H9 (cell line): ENCODE results near the gene SNED1. TPM values are rescaled to one million over a fixed set of nuclear protein-coding genes. Genes with fewer than 3 reads are reported as not detected.

Experiments used
- DNase-seq: peaks from one replicate; pipeline ENCODE4 v3.0.0-alpha.2; 2017
- H2AFZ ChIP-seq: one replicate; pipeline ENCODE4 v1.6.1; 2013; ENCODE audit warnings: mild to moderate bottlenecking, low read length, control low read depth, moderate library complexity
- H2AK5ac ChIP-seq: 2 replicates; pipeline ENCODE4 v1.6.1; 2013; ENCODE audit warnings: low read length, control low read depth, mixed read lengths; ENCODE audit not compliant: insufficient read length
- H2BK120ac ChIP-seq: one replicate; pipeline ENCODE4 v1.6.1; 2013; ENCODE audit warnings: low read depth, mild to moderate bottlenecking, low read length, control low read depth, inconsistent platforms; ENCODE audit not compliant: poor library complexity, severe bottlenecking
- H2BK12ac ChIP-seq: 2 replicates; pipeline ENCODE4 v1.6.1; 2013; ENCODE audit warnings: low read length, control low read depth, mixed read lengths, low read depth; ENCODE audit not compliant: insufficient read length
- H2BK15ac ChIP-seq: 2 replicates; pipeline ENCODE4 v1.6.1; 2013; ENCODE audit warnings: low read depth, low read length, control low read depth
- H2BK20ac ChIP-seq: one replicate; pipeline ENCODE4 v1.6.1; 2013; ENCODE audit warnings: low read depth, mild to moderate bottlenecking, low read length, control low read depth, inconsistent platforms; ENCODE audit not compliant: poor library complexity, severe bottlenecking
- H2BK5ac ChIP-seq: 2 replicates; pipeline ENCODE4 v1.6.1; 2013; ENCODE audit warnings: low read length, control low read depth, mixed read lengths; ENCODE audit not compliant: insufficient read length
- H3K14ac ChIP-seq: 2 replicates; pipeline ENCODE4 v1.6.1; 2013; ENCODE audit warnings: low read length, control low read depth; ENCODE audit not compliant: insufficient read depth
- H3K18ac ChIP-seq: 2 replicates; pipeline ENCODE4 v1.6.1; 2013; ENCODE audit warnings: low read depth, mild to moderate bottlenecking, mixed read lengths, low read length, control low read depth; ENCODE audit not compliant: insufficient read length
- H3K23ac ChIP-seq: 2 replicates; pipeline ENCODE4 v1.6.1; 2013; ENCODE audit warnings: low read length, control low read depth, mixed read lengths, low read depth; ENCODE audit not compliant: insufficient read length
- H3K23me2 ChIP-seq: 2 replicates; pipeline ENCODE4 v1.6.1; 2013; ENCODE audit warnings: low read depth, mild to moderate bottlenecking, mixed read lengths, low read length, control low read depth; ENCODE audit not compliant: insufficient read length, poor library complexity, severe bottlenecking
- H3K27ac ChIP-seq: 2 replicates; pipeline ENCODE4 v1.5.1; 2013; ENCODE audit warnings: low read length, control low read depth, mixed read lengths, low read depth; ENCODE audit not compliant: insufficient read length
- H3K27me3 ChIP-seq: 2 replicates; pipeline ENCODE4 v1.6.1; 2013; ENCODE audit warnings: low read length, control low read depth, inconsistent platforms; ENCODE audit not compliant: insufficient read depth
- H3K4ac ChIP-seq: 2 replicates; pipeline ENCODE4 v1.6.1; 2013; ENCODE audit warnings: low read depth, mild to moderate bottlenecking, control low read depth, inconsistent platforms, low read length, moderate library complexity
- H3K4me1 ChIP-seq: 2 replicates; pipeline ENCODE4 v1.6.1; 2013; ENCODE audit warnings: low read length, control low read depth, inconsistent platforms; ENCODE audit not compliant: insufficient read depth
- H3K4me2 ChIP-seq: 2 replicates; pipeline ENCODE4 v1.6.1; 2013; ENCODE audit warnings: low read length, control low read depth, mixed read lengths; ENCODE audit not compliant: insufficient read length, insufficient read depth
- H3K56ac ChIP-seq: 2 replicates; pipeline ENCODE4 v1.6.1; 2013; ENCODE audit warnings: low read depth, mild to moderate bottlenecking, mixed read lengths, low read length, control low read depth; ENCODE audit not compliant: insufficient read length
- H3K79me1 ChIP-seq: 2 replicates; pipeline ENCODE4 v1.6.1; 2013; ENCODE audit warnings: low read depth, mild to moderate bottlenecking, moderate library complexity, low read length, control low read depth, inconsistent platforms; ENCODE audit not compliant: insufficient read depth, poor library complexity, severe bottlenecking
- H3K79me2 ChIP-seq: 2 replicates; pipeline ENCODE4 v1.6.1; 2013; ENCODE audit warnings: low read length, control low read depth, inconsistent platforms; ENCODE audit not compliant: insufficient read depth
- H3K9ac ChIP-seq: 2 replicates; pipeline ENCODE4 v1.6.1; 2013; ENCODE audit warnings: low read length, control low read depth, mixed read lengths; ENCODE audit not compliant: insufficient read length; ENCODE audit errors: extremely low read depth
- H3K9me3 ChIP-seq: one replicate; pipeline ENCODE4 v1.6.1; 2013; ENCODE audit warnings: low read depth, low read length, inconsistent platforms; ENCODE audit not compliant: control insufficient read depth
- H3T11ph ChIP-seq: one replicate; pipeline ENCODE4 v1.6.1; 2013; ENCODE audit warnings: mild to moderate bottlenecking, low read length, control low read depth, inconsistent platforms
- H4K20me1 ChIP-seq: one replicate; pipeline ENCODE4 v1.6.1; 2013; ENCODE audit not compliant: control insufficient read depth, insufficient read length, insufficient read depth
- H4K5ac ChIP-seq: 2 replicates; pipeline ENCODE4 v1.6.1; 2013; ENCODE audit warnings: low read depth, mild to moderate bottlenecking, mixed read lengths, low read length, control low read depth; ENCODE audit not compliant: insufficient read length
- H4K8ac ChIP-seq: replicated peaks from 2 replicates; pipeline ENCODE4 v1.6.1; 2013; ENCODE audit warnings: low read length, control low read depth, mixed read lengths, low read depth; ENCODE audit not compliant: insufficient read length
- H4K91ac ChIP-seq: 2 replicates; pipeline ENCODE4 v1.6.1; 2013; ENCODE audit warnings: low read depth, mild to moderate bottlenecking, moderate library complexity, mixed read lengths, low read length, control low read depth; ENCODE audit not compliant: insufficient read length
- H3K27ac Mint-ChIP-seq, 3 experiments: 2 replicates in 2 of 3; 3 replicates in 1 of 3; pipeline ENCODE4 v1.8.0; 2020 to 2021; ENCODE audit warnings: mixed read lengths in 3 of 3, mild to moderate bottlenecking in 1 of 3, moderate library complexity in 1 of 3
- H3K27me3 Mint-ChIP-seq: 2 replicates; pipeline ENCODE4 v1.8.0; 2021; ENCODE audit warnings: low read depth, mild to moderate bottlenecking, moderate library complexity, mixed read lengths
- H3K36me3 Mint-ChIP-seq, 3 experiments: 2 replicates in 2 of 3; 3 replicates in 1 of 3; pipeline ENCODE4 v1.8.0; 2020 to 2021; ENCODE audit warnings: low read depth in 3 of 3, mixed read lengths in 3 of 3; ENCODE audit not compliant: insufficient read depth in 1 of 3
- H3K4me1 Mint-ChIP-seq, 2 experiments: 2 replicates each; pipeline ENCODE4 v1.8.0; 2020; ENCODE audit warnings: mixed read lengths in 2 of 2
- H3K4me3 Mint-ChIP-seq, 2 experiments: 2 replicates in 1 of 2; 3 replicates in 1 of 2; pipeline ENCODE4 v1.8.0; 2020 to 2021; ENCODE audit warnings: mild to moderate bottlenecking in 2 of 2, mixed read lengths in 2 of 2, moderate library complexity in 1 of 2
- H3K9me3 Mint-ChIP-seq, 2 experiments: 2 replicates in 1 of 2; 3 replicates in 1 of 2; pipeline ENCODE4 v1.8.0; 2020; ENCODE audit warnings: mild to moderate bottlenecking in 2 of 2, mixed read lengths in 2 of 2, moderate library complexity in 1 of 2
- CTCF ChIP-seq: fragments of 200-600 bp; sonication (generic); conservative IDR thresholded peaks from 3 replicates; pipeline ENCODE4 v1.8.0; 2021; ENCODE audit warnings: antibody characterized with exemption, mild to moderate bottlenecking
- WGBS: extraction: QIAGEN DNeasy Blood & Tissue Kit; methylation state at CpG from one replicate; pipeline ENCODE4 v1.1.7; 2013; ENCODE audit warnings: missing lambda C conversion rate, low lambda C conversion rate, mixed read lengths; ENCODE audit not compliant: insufficient read length; ENCODE audit errors: extremely low coverage; 5-methylcytosine and 5-hydroxymethylcytosine counted together
- total RNA-seq: library from RNA; stranded (reverse); gene quantifications from 2 replicates; pipeline ENCODE4 v1.2.1, GENCODE V29; 2021

SNED1 gene
- total RNA-seq, 1 experiment from 2014 or later = 2.5 TPM

GRCh38 chr2:240987588-240987987, 10.8 kb upstream of the SNED1 start:
- Histone ChIP-seq H2BK12ac (no peak overlapping the region), H3T11ph (no peak overlapping the region), H3K18ac (no peak overlapping the region), H3K9ac (no peak overlapping the region), H2BK5ac (no peak overlapping the region), H3K4ac (no peak overlapping the region), H3K56ac (no peak overlapping the region), H2BK20ac (no peak overlapping the region), H3K79me2 (no peaks in the 10 kb centered on the region), H4K8ac (no peak overlapping the region), H3K4me2 (no peak overlapping the region), H2BK15ac (no peak overlapping the region), H3K4me1 (no peaks in the 10 kb centered on the region), H4K20me1 (no peaks in the 10 kb centered on the region), H3K23ac (no peak overlapping the region), H3K27me3 (no peaks in the 10 kb centered on the region), H2AFZ (no peak overlapping the region), H3K14ac (no peak overlapping the region), H3K9me3 (no peaks in the 10 kb centered on the region), H3K23me2 (no peaks in the 10 kb centered on the region), H2BK120ac (no peak overlapping the region), H4K91ac (no peak overlapping the region), H4K5ac (no peak overlapping the region), H2AK5ac (no peak overlapping the region), H3K27ac (no peak overlapping the region), H3K79me1 (no peaks in the 10 kb centered on the region)
- Mint-ChIP-seq H3K9me3 (no peaks in the 10 kb centered on the region; a peak in 1 of 5 replicates), H3K36me3 (no peaks in the 10 kb centered on the region), H3K27ac (no peak overlapping the region; a peak in 1 of 7 replicates), H3K4me3 (no peak overlapping the region), H3K4me1 (peaks cover 2 to 4% of the 10 kb centered on the region in 2 experiments; a peak in 1 of 4 replicates), H3K27me3 (peaks cover 10% of the 10 kb centered on the region)
- no peak for TF ChIP-seq CTCF
- DNase-seq = no peak
- no CpG with 5 or more reads among the region's 6 CpGs for WGBS
